ENCODE results near the gene CASQ1.

Gene CASQ1

DNA sequence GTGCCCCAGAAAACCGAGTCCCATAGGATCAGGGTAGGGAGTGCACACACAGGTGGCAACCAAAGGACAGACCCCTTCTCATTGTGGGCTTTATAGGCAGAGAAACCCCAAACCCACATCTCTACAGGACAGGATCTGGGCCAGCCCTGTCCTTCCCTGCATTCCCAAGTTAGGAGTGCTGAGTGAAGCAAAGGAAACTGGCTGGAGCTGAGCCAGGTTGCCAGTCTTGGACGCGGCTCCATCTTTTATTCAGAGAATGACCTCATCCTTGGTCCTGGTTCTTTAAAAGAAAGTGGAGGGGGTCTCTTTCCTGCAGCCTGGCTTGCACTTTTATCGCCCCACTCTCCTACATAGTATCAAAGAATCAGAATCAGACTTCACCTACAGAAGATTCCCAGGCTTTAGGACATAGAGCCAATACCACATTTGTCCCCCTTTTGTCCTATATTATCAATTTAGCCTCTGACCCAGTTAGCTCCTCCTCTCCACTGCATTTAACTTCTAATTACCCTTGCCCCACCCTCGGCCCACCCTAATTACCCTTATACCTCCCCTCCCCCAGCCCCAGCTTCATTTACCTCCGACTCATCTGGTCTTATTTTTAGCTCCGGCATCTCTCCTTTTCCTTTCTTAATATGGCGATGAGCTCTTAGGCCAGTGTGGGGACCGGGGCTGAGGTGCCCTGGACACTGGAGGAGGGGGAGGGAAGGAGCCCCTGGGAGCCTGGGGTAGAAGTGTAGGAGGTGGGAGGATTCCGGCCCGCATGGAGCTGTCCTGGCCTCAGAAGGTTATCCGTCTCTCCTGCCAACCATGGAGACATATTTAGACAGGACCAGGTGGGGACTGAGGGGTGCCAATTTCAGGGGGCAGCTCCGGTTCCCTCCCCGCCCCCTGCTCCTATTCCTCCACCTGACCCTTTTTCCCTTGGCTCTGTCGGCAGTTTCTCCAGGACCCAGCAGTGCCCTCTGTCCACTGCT, at the start of gene CASQ1:
TSS of gene CASQ1 (plus strand) at position 927 of the 977 bp plus-strand sequence. CDS start 177 bp downstream, outside the sequence.
- DNase-seq: no peak

DNA sequence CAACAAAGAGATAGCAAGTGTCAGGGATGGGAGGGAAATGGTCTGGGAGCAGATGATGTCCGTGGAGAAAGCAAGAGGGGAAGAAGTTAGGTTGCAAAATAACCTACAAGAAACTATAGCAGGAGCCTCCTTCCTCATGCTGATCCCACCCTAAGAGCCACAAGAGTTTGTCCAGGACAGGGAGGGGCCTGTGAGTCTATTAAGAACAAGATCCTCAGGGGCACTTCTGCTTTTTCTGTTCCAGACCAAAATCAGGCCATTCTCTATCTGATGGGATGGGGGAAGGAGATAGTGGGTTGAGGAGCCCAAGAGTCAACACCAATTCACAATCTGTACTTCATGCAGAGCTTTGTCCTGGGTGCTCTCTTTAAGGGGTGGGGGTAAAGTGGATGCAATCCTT, 46.7 kb upstream of the CASQ1 start:
- DNase-seq: no peak

DNA sequence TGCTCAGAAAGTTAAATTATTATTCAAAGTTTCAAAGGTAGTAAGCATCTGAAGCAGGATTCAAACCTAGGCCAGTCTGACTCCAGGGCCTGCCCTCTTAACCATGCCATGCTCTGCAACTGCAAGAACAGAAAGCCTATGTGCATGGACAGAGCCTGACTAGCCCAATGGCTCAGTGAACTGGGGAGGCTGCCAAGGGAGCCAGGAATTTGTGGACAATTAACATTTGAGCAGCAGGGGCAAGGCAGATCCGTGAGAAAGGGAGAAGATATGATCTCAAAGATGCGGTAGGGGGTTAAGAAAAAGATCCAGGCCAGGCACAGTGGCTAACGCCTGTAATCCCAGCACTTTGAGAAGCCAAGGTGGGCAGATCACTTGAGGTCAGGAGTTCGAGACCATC, 45.5 kb upstream of the CASQ1 start:
- no peak for DNase-seq

DNA sequence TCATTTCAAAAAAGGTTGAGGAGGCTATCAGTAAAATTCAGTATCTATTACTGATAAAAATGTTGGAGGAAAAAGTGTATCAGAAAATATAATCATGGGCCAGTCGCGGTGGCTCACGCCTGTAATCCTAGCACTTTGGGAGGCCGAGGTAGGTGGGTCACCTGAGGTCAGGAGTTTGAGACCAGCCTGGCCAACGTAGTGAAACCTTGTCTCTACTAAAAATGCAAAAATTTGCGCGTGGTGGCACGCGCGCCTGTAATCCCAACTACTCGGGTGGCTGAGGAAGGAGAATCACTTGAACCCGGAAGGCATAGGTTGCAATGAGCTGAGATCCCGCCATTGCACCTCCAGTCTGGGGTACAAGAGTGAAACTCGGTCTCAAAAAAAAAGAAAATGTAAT, 44.3 kb upstream of the CASQ1 start:
- DNase-seq: no peak

DNA sequence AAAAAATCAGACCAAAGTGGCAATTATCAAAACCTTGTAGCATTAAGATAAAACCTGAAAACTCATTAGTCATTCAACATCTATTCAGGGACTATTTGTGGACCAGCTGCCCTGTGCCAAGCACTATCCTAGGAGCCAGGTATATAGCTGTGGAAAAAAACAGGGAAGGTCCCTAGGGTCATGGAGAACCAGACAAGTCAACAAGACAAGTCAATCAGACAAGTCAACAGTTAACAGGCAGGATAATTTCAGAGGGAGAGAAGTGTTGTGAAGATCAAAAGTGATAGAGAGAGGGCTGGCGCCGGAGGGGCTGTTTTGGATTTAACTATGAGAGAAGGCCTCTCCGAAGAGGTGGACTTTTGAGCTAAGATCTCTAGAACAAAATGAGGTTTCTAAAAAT, 42.3 kb upstream of the CASQ1 start:
- DNase-seq: no peak

DNA sequence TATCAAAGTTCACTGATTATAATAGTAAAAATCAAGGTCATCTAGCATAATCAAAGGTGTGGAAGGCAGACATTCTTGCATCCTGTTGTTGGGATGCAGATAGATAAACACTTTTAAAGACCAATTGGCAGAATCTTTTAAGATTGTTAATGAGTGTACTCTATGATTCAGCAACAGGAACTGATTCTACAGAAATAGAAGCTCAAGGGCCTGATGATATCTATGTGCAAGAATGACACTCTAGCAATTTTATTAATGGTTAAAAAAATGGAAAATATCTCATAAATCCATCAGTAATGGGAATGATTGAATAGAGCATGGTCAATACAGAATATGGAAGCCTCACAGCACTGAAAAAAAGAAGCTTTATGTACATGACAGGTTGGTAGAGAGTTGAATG, 41.1 kb upstream of the CASQ1 start:
- no peak for DNase-seq

DNA sequence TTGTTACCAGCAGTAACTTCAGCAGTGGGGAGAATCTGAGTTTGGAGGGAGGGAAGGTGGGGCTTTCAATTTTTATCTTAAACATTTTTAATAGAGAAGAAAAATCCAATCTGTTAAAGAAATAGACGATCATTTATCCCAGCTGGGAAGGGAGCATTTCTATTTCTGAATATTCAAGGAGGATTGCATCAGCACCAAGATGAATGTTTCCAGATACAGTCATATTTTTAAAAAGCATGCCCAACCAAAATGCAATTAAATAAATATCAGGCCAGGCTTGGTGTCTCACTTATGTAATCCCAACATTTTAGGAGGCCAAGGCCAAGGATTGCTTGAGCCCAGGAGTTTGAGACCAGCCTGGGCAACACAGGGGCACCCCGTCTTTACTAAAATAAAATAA, 40.7 kb upstream of the CASQ1 start:
- no peak for DNase-seq

DNA sequence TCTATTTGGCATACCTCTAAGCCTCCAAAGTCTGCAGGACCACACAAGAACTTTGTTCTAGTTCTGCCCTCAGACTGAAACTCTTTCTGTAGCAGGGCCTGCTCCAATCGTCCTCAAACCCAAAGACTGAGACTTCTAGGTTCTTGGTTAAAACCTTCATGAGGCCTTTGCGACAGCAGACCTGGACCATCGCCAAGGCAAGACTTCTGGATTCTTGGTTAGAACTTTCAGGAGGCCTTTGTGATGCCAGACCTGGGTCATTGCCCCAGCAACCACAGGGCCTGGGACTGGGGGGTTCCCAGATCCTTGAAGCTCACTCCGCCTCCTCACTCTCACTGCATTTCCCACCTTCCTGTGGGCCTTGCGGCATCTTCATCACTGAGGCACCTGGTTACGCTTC, 39.1 kb upstream of the CASQ1 start, which contains the start of gene ATP1A4:
TSS of gene ATP1A4 (plus strand) at position 301 of the 400 bp plus-strand sequence. CDS start 438 bp downstream, outside the sequence.
- DNase-seq: no peak

DNA sequence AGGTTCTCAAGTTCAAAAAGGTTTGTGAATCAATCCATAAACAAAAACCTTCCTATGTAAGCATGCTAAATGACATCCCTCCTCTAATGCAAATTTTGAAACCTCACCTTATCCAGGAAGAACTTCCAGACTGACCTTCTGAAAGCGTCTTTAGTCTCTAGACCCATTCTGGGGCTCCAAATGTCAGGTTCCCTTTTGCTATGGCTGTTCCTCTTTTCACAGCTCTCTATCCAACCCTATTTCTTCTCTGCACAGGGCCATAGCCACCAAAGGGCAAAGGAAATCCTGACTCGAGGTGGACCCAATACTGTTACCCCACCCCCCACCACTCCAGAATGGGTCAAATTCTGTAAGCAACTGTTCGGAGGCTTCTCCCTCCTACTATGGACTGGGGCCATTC, 35.6 kb upstream of the CASQ1 start:
- DNase-seq: no peak

DNA sequence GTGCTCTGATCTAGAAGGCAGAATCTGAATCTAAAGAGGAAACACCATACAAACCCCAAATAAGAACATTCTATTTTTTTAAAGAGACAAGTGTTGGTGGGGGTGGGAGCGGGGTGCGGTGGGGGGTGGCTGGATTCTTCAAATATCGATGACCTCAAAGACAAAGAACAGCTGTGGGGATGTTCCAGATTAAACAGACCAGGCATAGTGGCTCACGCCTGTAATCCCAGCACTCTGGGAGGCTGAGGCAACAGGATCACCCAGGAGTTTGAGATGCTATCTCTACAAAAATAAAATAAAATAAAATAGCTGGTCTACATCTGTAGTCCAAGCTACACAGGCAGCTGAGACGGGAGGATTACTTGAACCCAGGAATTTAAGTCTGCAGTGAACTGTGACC, 34.0 kb upstream of the CASQ1 start:
- DNase-seq: no peak

DNA sequence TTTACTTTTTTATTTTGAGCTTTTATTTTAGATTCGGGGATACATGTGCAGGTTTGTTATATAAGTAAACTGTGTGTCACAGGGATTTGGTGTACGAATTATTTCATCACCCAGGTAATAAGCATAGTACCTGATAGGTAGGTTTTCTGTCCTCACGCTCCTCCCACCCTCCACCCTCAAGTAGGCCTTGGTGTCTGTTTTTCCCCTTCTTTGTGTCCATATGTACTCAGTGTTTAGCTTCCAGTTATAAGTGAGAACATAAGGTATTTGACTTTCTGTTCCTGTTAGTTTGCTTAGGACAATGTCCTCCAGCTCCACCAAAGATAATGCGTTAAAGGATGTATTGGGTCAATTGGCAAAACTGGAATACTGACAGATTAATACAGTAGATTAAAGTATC, 33.2 kb upstream of the CASQ1 start:
- no peak for DNase-seq

DNA sequence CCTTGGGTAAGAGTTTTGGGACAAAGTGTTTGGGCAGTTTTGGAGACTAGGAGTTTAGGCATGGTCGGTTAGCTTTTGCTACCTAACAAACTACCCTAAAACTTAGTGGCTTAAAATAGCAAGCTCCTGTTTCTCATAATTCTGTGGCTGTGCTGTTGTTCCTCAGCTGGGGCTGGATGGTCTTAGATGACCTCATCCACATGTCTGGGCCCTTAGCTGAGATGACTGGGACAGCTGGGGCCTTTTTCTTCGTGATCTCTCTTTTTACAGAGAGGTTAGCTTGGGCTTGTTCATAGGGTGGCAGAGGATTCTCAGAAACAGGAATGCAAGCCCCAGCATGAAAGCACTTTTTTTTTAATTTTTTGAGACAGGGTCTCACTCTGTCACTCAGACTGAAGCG, 32.3 kb upstream of the CASQ1 start:
- DNase-seq: no peak

DNA sequence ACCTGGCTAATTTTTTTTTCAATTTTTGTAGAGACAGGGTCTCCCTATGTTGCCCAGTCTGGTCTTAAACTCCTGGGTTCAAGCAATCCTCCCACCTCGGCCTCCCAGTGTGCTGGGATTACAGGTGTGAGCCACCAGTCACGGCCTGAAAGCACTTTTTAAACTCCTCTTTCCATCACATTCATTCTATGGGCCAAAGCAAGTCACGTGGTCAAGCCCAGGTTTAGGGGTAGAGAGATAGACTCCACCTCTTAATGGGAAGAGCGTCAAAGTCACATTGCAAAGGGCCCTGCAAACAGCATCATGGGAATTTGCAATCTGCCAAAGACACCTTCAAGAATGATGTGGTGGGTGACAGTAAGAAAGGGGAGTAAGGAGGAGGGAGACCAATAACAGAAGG, 31.8 kb upstream of the CASQ1 start:
- no peak for DNase-seq

DNA sequence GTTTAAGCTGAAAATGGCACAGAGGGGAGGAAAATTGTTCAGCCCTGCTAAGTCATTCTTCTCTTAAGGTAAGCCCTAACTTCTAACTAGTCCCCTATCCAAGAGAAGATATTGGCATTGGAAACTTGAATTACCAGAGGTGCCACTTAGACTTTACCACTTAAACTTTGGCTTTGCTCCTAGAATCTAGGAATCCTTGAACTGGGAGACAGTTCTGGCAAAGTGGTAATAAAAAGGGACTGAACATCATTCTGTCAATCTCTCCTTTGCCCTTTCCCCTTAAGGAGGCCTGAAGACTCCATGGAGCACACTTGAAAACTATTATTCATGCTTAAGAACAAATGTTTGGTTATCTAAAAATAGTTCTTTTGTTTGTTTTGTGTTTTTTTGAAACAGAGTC, 30.5 kb upstream of the CASQ1 start:
- no peak for DNase-seq

DNA sequence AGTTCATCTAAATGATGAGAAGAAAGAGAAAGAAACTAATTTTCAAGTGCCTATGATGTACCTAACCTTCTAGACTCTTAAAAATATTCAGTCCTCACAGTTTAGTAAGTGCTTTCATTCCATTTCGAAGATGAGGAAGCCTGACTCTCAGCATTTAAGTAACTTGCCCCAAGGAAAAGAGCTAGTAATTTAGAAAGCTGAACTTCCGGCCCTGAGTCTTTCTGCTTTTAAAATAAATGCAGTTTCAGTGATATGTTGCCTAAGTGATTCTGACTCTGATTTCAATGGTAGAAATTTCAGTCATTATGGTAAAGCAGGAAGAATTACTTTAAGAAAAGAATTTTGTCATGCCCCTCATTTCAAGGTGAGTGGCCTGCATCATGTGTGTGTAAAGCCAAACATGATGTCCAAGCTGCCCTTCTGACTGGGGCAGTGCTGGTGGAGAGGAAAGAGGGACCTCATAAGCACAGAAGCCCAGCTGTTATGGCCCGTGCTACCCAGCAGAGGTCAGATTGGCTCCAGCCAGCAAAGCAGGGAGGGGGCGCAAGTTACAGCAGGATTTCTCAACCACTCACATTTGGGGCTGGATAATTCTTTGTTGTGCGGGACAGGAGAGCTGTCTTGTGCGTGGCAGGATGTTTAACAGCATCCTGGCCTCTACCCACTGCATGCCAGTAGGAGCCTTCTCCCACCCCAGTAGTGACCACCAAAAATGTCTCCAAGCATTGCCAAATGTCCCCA, 28.2 kb upstream of the CASQ1 start:
- no peak for DNase-seq

DNA sequence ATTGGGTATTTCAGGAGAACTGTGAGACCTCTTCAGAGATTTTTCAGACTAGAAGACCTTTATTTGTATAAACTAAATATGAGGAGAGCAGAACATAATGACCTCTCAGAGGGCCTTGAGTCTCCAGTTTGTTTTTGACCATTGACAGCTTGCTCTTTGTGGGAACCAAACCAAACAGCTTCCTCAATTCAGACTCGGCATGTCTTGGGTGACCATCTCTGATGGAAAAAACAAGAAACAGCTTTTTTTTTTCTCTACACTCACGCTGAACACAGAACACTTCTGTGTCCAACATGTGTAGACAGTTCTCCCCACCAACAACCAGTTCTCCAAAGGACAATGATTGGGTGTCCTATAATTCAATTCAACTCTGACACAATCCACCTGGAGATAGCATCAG, 27.4 kb upstream of the CASQ1 start:
- DNase-seq: no peak

DNA sequence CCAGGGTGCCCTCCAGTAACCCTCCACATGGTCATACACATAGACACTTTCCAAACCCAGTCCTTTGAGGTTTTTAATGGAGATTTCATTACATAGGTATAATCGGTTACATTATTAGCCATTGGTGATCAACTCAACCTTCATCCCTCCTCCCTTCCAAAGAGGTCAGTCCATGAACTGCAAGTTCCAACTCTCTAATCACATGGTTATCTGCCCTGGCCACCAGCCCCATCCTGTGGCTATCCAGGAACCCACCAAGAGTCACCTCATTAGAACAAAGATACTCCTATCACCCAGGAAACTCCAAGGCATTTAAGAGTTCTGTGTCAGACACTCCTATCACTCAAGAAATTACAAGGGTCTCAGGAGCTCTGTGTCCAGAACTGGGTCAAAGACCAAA, 26.8 kb upstream of the CASQ1 start:
- no peak for DNase-seq

DNA sequence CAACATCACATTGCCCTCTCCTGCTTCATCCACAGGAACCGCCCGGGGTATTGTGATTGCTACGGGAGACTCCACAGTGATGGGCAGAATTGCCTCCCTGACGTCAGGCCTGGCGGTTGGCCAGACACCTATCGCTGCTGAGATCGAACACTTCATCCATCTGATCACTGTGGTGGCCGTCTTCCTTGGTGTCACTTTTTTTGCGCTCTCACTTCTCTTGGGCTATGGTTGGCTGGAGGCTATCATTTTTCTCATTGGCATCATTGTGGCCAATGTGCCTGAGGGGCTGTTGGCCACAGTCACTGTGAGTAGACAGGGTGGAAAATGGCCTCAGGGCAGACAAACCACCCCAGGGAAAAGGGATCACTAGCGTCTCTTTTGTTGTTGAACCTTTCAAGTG, 26.3 kb upstream of the CASQ1 start:
- no peak for DNase-seq

DNA sequence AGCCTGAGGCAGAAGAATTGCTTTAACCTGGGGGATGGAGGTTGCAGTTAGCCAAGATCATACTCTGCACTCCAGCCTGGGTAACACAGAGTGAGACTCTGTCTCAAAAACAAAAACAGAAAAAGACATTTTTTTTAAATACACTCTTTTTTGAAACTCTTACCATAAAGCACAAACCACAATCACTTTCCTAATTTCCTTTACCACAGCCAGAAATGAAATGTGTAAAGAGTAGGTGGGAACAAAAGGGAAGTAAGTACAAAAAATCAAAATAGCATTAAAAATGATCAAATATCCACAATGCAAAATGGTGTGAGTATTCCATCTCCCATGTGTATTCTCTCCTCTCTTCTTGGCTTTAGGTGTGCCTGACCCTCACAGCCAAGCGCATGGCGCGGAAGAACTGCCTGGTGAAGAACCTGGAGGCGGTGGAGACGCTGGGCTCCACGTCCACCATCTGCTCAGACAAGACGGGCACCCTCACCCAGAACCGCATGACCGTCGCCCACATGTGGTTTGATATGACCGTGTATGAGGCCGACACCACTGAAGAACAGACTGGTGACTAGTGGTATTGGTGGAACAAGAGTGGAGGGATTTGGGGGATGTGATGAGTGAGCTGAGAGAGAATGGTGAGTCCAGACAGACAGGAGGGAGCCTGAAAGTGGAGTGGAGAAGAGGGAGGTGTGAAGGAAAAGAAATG, 24.1 kb upstream of the CASQ1 start:
- DNase-seq: no peak

DNA sequence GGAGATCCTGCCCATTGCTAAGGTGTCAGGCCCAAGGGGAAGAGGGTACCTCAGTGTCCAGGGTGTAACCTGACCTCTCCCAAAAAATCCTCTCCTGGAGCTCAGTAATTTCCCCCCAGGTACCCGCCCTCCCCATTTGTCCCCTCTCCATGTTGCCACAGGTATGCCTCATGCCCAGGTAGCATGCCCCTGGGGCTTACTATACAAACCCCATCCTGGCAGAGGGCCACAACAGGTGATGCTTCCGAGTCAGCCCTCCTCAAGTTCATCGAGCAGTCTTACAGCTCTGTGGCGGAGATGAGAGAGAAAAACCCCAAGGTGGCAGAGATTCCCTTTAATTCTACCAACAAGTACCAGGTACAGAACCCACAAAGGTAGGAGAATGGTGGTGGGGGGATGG, 23.3 kb upstream of the CASQ1 start:
- DNase-seq: no peak

DNA sequence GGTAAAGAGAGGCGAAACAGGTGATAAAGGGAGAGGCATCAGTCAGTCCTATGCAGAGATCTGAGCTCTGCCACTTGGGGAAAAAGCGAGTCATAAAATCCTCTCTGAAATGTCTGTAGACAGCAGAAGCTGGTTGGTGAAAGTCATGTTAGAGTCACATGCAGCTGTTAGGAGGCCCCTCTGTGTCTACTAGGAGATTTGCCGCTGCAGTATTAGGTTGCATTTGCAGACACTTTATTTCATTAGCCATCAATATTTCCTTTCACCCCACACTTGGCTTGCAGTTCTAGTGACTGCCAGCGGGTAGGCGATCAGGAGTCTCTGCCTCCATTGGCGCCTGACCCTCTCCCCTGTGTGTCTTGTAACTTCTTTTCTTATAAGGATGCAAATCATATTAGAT, 22.8 kb upstream of the CASQ1 start:
- no peak for DNase-seq

DNA sequence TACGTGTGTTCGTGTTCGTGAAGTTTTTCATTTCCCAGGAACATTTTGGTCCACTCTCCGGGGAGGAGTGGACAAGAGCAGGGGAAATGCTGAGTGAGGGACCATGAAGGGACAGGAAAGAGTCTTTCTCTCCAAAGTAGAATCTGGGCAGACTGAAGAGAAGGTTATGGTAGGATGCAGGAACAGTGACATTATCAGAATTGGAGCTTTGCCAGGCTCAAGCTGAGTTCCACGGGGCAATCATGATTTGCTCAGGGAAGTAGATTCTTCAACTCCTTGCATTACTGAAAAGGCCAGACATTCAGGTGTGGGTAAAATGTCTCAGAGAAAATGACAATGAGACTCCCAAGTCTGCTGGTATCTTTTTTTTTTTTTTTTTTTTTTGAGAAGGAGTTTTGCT, 22.4 kb upstream of the CASQ1 start:
- DNase-seq: no peak

DNA sequence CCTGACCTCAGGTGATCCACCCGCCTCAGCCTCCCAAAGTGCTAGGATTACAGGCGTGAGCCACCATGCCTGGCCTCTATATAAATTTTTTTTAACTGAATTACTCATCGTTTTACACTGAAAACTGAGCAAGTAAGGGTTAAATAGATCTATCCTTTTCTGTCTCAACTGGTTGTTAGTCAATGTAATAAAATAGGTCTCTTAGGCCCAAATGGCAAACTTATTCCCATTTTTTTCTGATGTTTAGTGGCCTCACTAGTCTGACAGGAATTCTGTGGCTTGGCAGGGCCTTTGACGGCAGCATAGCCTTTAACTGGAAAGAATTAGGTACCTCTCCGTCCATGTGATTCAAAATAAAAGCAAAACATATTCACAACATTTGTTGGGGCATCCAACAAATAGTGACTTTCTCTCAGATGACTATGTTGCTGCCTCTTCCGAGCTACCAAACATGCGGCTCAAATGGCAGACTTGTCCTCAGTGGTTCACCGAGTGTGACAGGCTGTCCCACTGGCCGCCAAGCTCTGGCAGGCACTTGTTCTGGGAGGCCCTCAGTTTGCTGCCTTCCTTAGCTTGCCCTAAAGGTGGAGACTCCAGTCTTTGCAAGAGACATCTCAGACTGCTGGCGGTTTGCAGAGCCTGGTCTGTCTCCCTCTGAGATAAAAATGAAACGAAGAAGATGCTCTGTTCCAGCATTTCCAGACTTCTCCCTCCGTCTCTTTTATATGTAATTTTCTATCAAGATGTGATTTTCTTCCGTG, 21.6 kb upstream of the CASQ1 start:
- no peak for DNase-seq
